K562 (cell line): Measurements from ENCODE around the gene SF3B3. TPM values are rescaled to one million over a fixed set of nuclear protein-coding genes. Genes with fewer than 3 reads are reported as not detected.

Source experiments
- ATAC-seq: fragments of 200-7000 bp; cut with Tn5 transposase; 3 replicates; pipeline ENCODE4 v1.9.1; 2020; ENCODE audit warnings: moderate library complexity
- BruUV-seq: library from RNA; stranded (reverse); fragments of 400-500 nt; replicated peaks from 2 replicates; lab custom pipeline; 2021; lab: Mats Ljungman, UMichigan
- CTCF ChIA-PET: fragments of 300-600 bp; formaldehyde crosslinking; extraction: SDS; loops from one replicate; lab custom pipeline; 2021; ENCODE audit warnings: low intra/inter-chr PET ratio; lab: Yijun Ruan, JAX
- POLR2A ChIA-PET: fragments of 300-600, 350-650 bp; sonication (Branson Sonifier 250); formaldehyde crosslinking; extraction: SDS; loops from one replicate; lab custom pipeline; 2021; ENCODE audit warnings: antibody characterized with exemption, inconsistent platforms; lab: Yijun Ruan, JAX
- DNase-seq, 4 experiments: peaks; one replicate each; pipeline versions ENCODE4 v3.0.0 to v3.0.0-alpha.2; 2011 to 2018; ENCODE audit warnings: low spot score in 3 of 4, mixed read lengths in 3 of 4; ENCODE audit errors: extremely low read depth in 1 of 4
- FAIRE-seq: peaks from 2 replicates; lab custom pipeline; 2011; peaks lifted over from hg19 to GRCh38; lab: Jason Lieb, UNC
- H2AFZ ChIP-seq: 2 replicates; pipeline ENCODE4 v1.6.0; 2011; ENCODE audit warnings: low read depth, low read length, control low read depth, inconsistent platforms
- H3K27ac ChIP-seq: fragments of 200-600 bp; 3 replicates; pipeline ENCODE4 v1.8.0; 2011; ENCODE audit warnings: low read depth, mild to moderate bottlenecking, control low read depth, inconsistent platforms, low read length, moderate library complexity, mixed read lengths; ENCODE audit errors: extremely low read depth
- H3K27me3 ChIP-seq, 2 experiments: fragments of 300-600 bp in 1 of 2; 2 replicates in 1 of 2; 3 replicates in 1 of 2; pipeline versions ENCODE4 v1.6.0 to v1.8.0; 2011; ENCODE audit warnings: inconsistent platforms in 2 of 2, low read length in 2 of 2, mild to moderate bottlenecking in 1 of 2, mixed read lengths in 1 of 2, moderate library complexity in 1 of 2; ENCODE audit not compliant: control insufficient read depth in 2 of 2, insufficient read depth in 2 of 2
- H3K36me3 ChIP-seq: fragments of 300-600 bp; 3 replicates; pipeline ENCODE4 v1.8.0; 2011; ENCODE audit warnings: mild to moderate bottlenecking, low read length, inconsistent platforms; ENCODE audit not compliant: control insufficient read depth, insufficient read depth
- H3K4me1 ChIP-seq, 2 experiments: fragments of 200-600 bp in 1 of 2; replicated peaks in 1 of 2; 2 replicates in 1 of 2; 3 replicates in 1 of 2; pipeline versions ENCODE4 v1.5.1 to v1.8.0; 2011; ENCODE audit warnings: inconsistent platforms in 2 of 2, low read length in 2 of 2, mild to moderate bottlenecking in 1 of 2, mixed read lengths in 1 of 2, moderate library complexity in 1 of 2; ENCODE audit not compliant: control insufficient read depth in 2 of 2, insufficient read depth in 2 of 2
- H3K4me2 ChIP-seq: 2 replicates; pipeline ENCODE4 v1.6.1; 2011; ENCODE audit warnings: low read length, control low read depth, inconsistent platforms, mixed read lengths; ENCODE audit not compliant: insufficient read depth
- H3K4me3 ChIP-seq: fragments of 200-600 bp; sonication (generic), shearing (Covaris generic); 2 replicates; pipeline ENCODE4 v1.5.1; 2016; ENCODE audit warnings: control low read depth, inconsistent platforms
- H3K79me2 ChIP-seq: fragments of 200-600 bp; 3 replicates; pipeline ENCODE4 v1.8.0; 2011; ENCODE audit warnings: low read length, inconsistent platforms; ENCODE audit not compliant: control insufficient read depth, insufficient read depth
- H3K9ac ChIP-seq, 2 experiments: 2 replicates each; pipeline versions ENCODE4 v1.6.0 to v1.6.1; 2011; ENCODE audit warnings: low read depth in 2 of 2, low read length in 2 of 2, control low read depth in 1 of 2, inconsistent platforms in 1 of 2, mild to moderate bottlenecking in 1 of 2, mixed read lengths in 1 of 2; ENCODE audit not compliant: insufficient read depth in 1 of 2
- H3K9me1 ChIP-seq: one replicate; pipeline ENCODE4 v1.6.0; 2011; ENCODE audit warnings: inconsistent platforms, mild to moderate bottlenecking, low read length, moderate library complexity; ENCODE audit not compliant: control insufficient read depth, insufficient read depth
- H3K9me3 ChIP-seq: replicated peaks from 2 replicates; pipeline ENCODE4 v1.5.1; 2011; ENCODE audit warnings: low read depth, low read length, inconsistent platforms; ENCODE audit not compliant: control insufficient read depth, insufficient read depth
- H4K20me1 ChIP-seq: replicated peaks from 2 replicates; pipeline ENCODE4 v1.6.1; 2011; ENCODE audit warnings: low read length, inconsistent platforms, mixed read lengths; ENCODE audit not compliant: control insufficient read depth, insufficient read depth
- BCL6 ChIP-seq: fragments of 250-450 bp; sonication (Bioruptor Pico); IDR thresholded peaks from 2 replicates; pipeline ENCODE4 v1.4.0; 2020
- CBFA2T2 ChIP-seq: fragments of 450-650 bp; conservative IDR thresholded peaks from 2 replicates; pipeline ENCODE4 v1.6.1; 2017; ENCODE audit warnings: mild to moderate bottlenecking
- HMG20A ChIP-seq: fragments of 450-650 bp; formaldehyde crosslinking; conservative IDR thresholded peaks from 2 replicates; pipeline ENCODE4 v1.4.0; 2020; ENCODE audit warnings: mild to moderate bottlenecking, mixed read lengths
- JUN ChIP-seq, 2 experiments: sonication (generic) in 1 of 2; formaldehyde crosslinking in 1 of 2; IDR thresholded peaks; 2 replicates each; pipeline versions ENCODE4 v1.6.1 to v1.8.0; 2012 to 2022; ENCODE audit warnings: borderline replicate concordance in 2 of 2, mild to moderate bottlenecking in 2 of 2, improper control_type of control experiment in 1 of 2, low read depth in 1 of 2, low read length in 1 of 2, missing genetic modification reagents in 1 of 2
- LCOR ChIP-seq: sonication (generic); formaldehyde crosslinking; IDR thresholded peaks from 2 replicates; pipeline ENCODE4 v1.8.0; 2022; ENCODE audit warnings: mild to moderate bottlenecking, missing genetic modification reagents
- NFIX ChIP-seq: fragments of 250-450 bp; sonication (Bioruptor Pico); IDR thresholded peaks from 2 replicates; pipeline ENCODE4 v1.4.0; 2020; ENCODE audit warnings: low read depth, mild to moderate bottlenecking, moderate library complexity
- POLR2B ChIP-seq: fragments of 450-650 bp; IDR thresholded peaks from 2 replicates; pipeline ENCODE4 v1.6.1; 2018; ENCODE audit warnings: low read depth; ENCODE audit not compliant: partially characterized antibody
- POLR2H ChIP-seq: IDR thresholded peaks from 2 replicates; pipeline ENCODE4 v1.6.1; 2016; ENCODE audit warnings: missing genetic modification characterization, low read depth, mild to moderate bottlenecking, control low read depth, missing compliant biosample characterization, moderate library complexity
- POLR3A ChIP-seq: IDR thresholded peaks from 2 replicates; pipeline ENCODE4 v1.6.1; 2011; ENCODE audit warnings: borderline replicate concordance, mild to moderate bottlenecking, moderate library complexity; ENCODE audit not compliant: insufficient read length, insufficient read depth; ENCODE audit errors: extremely low read depth
- SP2 ChIP-seq: IDR thresholded peaks from 2 replicates; pipeline ENCODE4 v1.6.1; 2011; ENCODE audit warnings: mild to moderate bottlenecking, low read depth, low read length, moderate library complexity; ENCODE audit not compliant: poor library complexity, severe bottlenecking; ENCODE audit errors: extremely low read depth
- SUPT5H ChIP-seq: fragments of 450-650 bp; IDR thresholded peaks from 2 replicates; pipeline ENCODE4 v1.6.1; 2016
- TEAD1 ChIP-seq, 2 experiments: fragments of 450-650 bp in 1 of 2; sonication (generic) in 1 of 2; formaldehyde crosslinking; IDR thresholded peaks; 2 replicates each; pipeline versions ENCODE4 v1.4.0 to v1.8.0; 2020 to 2022; ENCODE audit warnings: mild to moderate bottlenecking in 2 of 2, missing genetic modification reagents in 1 of 2
- ZKSCAN1 ChIP-seq: fragments of 150-350 bp; IDR thresholded peaks from 2 replicates; pipeline ENCODE4 v1.6.1; 2016; ENCODE audit warnings: low read depth, low read length
- ZNF23 ChIP-seq: fragments of 250-450 bp; sonication (Bioruptor Pico); IDR thresholded peaks from 2 replicates; pipeline ENCODE4 v1.4.0; 2020; ENCODE audit warnings: mild to moderate bottlenecking
- ZNF282 ChIP-seq: sonication (generic); formaldehyde crosslinking; IDR thresholded peaks from 2 replicates; pipeline ENCODE4 v1.8.1; 2023; ENCODE audit warnings: missing genetic modification reagents
- ZNF311 ChIP-seq: fragments of 250-450 bp; sonication (Bioruptor Pico); IDR thresholded peaks from 2 replicates; pipeline ENCODE4 v1.4.0; 2020; ENCODE audit warnings: mild to moderate bottlenecking, moderate library complexity
- WGBS: fragments of 100-300 bp; shearing (Covaris generic); methylation state at CpG from one replicate; pipeline ENCODE4 v1.1.6; 2016; ENCODE audit warnings: low coverage, mixed read lengths; ENCODE audit not compliant: insufficient coverage; ENCODE audit errors: missing lambda C conversion rate; 5-methylcytosine and 5-hydroxymethylcytosine counted together
- in situ Hi-C: fragments of 300-500 bp; cut with MboI; formaldehyde crosslinking; loops from 4 replicates; pipeline ENCODE4 v1.15.0; 2018; ENCODE audit warnings: inconsistent platforms, mixed read lengths
- intact Hi-C: fragments of 100-400 bp; cut with micrococcal nuclease; formaldehyde crosslinking; loops from 2 replicates; pipeline ENCODE4 v1.14.2; 2022
- polyA plus RNA-seq, 8 experiments: library from polyadenylated mRNA; depleted of rRNA in 4 of 8; stranded (reverse) in 5 of 8; unstranded in 3 of 8; fragments of >200 nt; fragmentation: Nextera tagmentation in 2 of 8; fragmentation: Illumina TruSeq in 1 of 8; extraction: Ambion mirVana in 2 of 8; extraction: Trizol in 1 of 8; gene quantifications; 2 replicates each; pipeline versions ENCODE4 v1.2.1 to v1.2.3, GENCODE V29; 2011 to 2014; ENCODE audit warnings: inconsistent platforms in 1 of 8, missing spikeins in 1 of 8
- total RNA-seq, 7 experiments: library from RNA; depleted of rRNA in 6 of 7; stranded (reverse); fragments of >200 nt in 6 of 7; fragmentation: Illumina TruSeq in 2 of 7; extraction: Trizol in 2 of 7; gene quantifications; 2 replicates each; pipeline versions ENCODE4 v1.2.1 to v1.2.3, GENCODE V29; 2011 to 2021; ENCODE audit warnings: low replicate concordance in 1 of 7
- TF ChIP-seq, protein P1 (sequence below): fragments of 250-450 bp; sonication (Bioruptor Pico); IDR thresholded peaks from 2 replicates; pipeline ENCODE4 v1.8.0; 2021; ENCODE audit warnings: moderate library complexity, mild to moderate bottlenecking, inconsistent platforms
- TF ChIP-seq, protein P2 (sequence below): fragments of 200-400 bp; formaldehyde crosslinking; IDR thresholded peaks from 2 replicates; pipeline ENCODE4 v1.6.1; 2017; ENCODE audit warnings: mild to moderate bottlenecking, low read depth, low read length, moderate library complexity
- TF ChIP-seq, protein P3 (sequence below): sonication (generic); formaldehyde crosslinking; IDR thresholded peaks from 2 replicates; pipeline ENCODE4 v1.9.0; 2022; ENCODE audit warnings: mild to moderate bottlenecking, missing genetic modification reagents

The SF3B3 gene
- total and polyA plus RNA-seq, 9 of the 15 experiments (the other 6 are each of a cell fraction or from before 2014, with no cell fraction given): 98.9 to 546 (median 221) TPM

DNA sequence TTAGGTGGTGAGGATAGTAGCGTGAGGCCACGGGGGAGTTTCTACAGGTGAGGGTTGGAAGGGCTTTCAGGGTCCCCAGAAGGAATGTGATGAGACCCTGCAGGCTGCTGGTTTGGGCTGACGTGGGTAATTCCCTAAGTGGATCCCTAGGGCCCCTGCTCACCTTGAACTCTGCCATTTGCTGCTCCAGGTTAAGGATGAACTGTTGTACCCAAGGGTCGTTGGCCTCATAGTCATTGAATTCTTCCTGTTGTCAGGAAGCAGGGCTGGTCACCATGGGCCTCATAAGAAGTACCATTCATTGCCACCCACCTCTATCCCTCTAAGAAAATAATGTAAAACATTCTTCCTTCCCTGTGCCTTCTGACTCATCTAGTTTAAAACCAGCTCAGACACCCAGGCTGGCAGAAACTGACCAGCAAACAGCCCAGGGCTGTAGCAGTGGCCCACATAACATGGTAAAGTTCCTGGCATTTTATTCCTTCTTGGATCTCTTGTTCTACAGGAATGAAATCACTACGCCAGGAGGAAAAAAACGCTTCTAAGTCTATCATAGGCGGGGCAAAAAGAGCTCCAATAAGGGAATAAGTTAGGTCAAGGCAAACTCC lies 41.6 kb upstream of the SF3B3 start:
- in situ Hi-C loops: no loop called here
- BruUV-seq: no TSS peak
- Histone ChIP-seq H3K4me1 (no peaks in the 10 kb centered on the region; a peak in 2 of 5 replicates), H3K9me3 (no peaks in the 10 kb centered on the region), H4K20me1 (no peaks in the 10 kb centered on the region; the same call in 1 of the 2 replicates), H3K36me3 (peaks cover 67% of the 10 kb centered on the region; the same call in 2 of the 3 replicates), H3K27me3 (no peaks in the 10 kb centered on the region), H3K27ac (no peak overlapping the region), H3K9me1 (peaks cover 3% of the 10 kb centered on the region), H2AFZ (no peak overlapping the region), H3K9ac (no peak overlapping the region; a peak in 1 of 4 replicates), H3K79me2 (no peaks in the 10 kb centered on the region), H3K4me2 (no peak overlapping the region), H3K4me3 (no peak overlapping the region)
- ATAC-seq (no peak), FAIRE-seq (no peak), DNase-seq (no peak)
- intact Hi-C loops: no loop called here
- 76% methylated on average over 7 of the region's 7 CpGs for WGBS
- TF ChIP-seq ZNF23 (CRISPR knock-in tag) (no peak), POLR3A (no peak), POLR2H (tag) (no peak), POLR2B (no peak), ZNF282 (CRISPR knock-in tag) (no peak), HMG20A (no peak), SUPT5H (no peak), JUN (IDR thresholded peaks at IDR 0.05; ENCODE audit: borderline replicate concordance, low read depth, low read length) (no peak), JUN (CRISPR knock-in tag; IDR thresholded peaks at IDR 0.05; ENCODE audit: borderline replicate concordance) (no peak), ZNF311 (no peak), LCOR (CRISPR knock-in tag) (no peak), ZKSCAN1 (no peak), NFIX (CRISPR knock-in tag) (no peak), TEAD1 (CRISPR knock-in tag; IDR thresholded peaks at IDR 0.05) (no peak), BCL6 (CRISPR knock-in tag) (no peak), CBFA2T2 (no peak), SP2 (no peak)
- TF ChIP-seq, protein P1, sequence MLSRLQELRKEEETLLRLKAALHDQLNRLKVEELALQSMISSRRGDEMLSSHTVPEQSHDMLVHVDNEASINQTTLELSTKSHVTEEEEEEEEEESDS: no peak
- TF ChIP-seq, protein P2, sequence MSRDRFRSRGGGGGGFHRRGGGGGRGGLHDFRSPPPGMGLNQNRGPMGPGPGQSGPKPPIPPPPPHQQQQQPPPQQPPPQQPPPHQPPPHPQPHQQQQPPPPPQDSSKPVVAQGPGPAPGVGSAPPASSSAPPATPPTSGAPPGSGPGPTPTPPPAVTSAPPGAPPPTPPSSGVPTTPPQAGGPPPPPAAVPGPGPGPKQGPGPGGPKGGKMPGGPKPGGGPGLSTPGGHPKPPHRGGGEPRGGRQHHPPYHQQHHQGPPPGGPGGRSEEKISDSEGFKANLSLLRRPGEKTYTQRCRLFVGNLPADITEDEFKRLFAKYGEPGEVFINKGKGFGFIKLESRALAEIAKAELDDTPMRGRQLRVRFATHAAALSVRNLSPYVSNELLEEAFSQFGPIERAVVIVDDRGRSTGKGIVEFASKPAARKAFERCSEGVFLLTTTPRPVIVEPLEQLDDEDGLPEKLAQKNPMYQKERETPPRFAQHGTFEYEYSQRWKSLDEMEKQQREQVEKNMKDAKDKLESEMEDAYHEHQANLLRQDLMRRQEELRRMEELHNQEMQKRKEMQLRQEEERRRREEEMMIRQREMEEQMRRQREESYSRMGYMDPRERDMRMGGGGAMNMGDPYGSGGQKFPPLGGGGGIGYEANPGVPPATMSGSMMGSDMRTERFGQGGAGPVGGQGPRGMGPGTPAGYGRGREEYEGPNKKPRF: no peak
- TF ChIP-seq, protein P3, sequence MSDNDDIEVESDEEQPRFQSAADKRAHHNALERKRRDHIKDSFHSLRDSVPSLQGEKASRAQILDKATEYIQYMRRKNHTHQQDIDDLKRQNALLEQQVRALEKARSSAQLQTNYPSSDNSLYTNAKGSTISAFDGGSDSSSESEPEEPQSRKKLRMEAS: no peak
- ChIA-PET POLR2A (interaction anchor here (0.6 to 0.7 kb wide), 2 partner anchors 8 to 58 kb away, joined by 3 read pairs; no protein-coding TSS in a partner anchor), CTCF (no interaction called here)
